Neuron (in vitro differentiated cells): ENCODE data around the gene TRIM61.
"Not testable (repeated sequence)": the region's sequence is repeated elsewhere in the genome, so short reads cannot be mapped to it uniquely, and the experiment has no call there.

Experiments
- H2AFZ ChIP-seq: one replicate; pipeline ENCODE4 v1.6.1; 2013; ENCODE audit warnings: low read depth, mild to moderate bottlenecking, inconsistent platforms, low read length, moderate library complexity
- H3K27me3 ChIP-seq: one replicate; pipeline ENCODE4 v1.6.1; 2013; ENCODE audit warnings: low read length; ENCODE audit not compliant: insufficient read depth
- H3K36me3 ChIP-seq: one replicate; pipeline ENCODE4 v1.6.1; 2013; ENCODE audit warnings: low read length; ENCODE audit not compliant: insufficient read depth
- H3K4me1 ChIP-seq: one replicate; pipeline ENCODE4 v1.6.1; 2013; ENCODE audit warnings: low read length; ENCODE audit not compliant: insufficient read depth
- H3K4me3 ChIP-seq: 2 replicates; pipeline ENCODE4 v1.5.1; 2013; ENCODE audit warnings: mild to moderate bottlenecking, low read length, moderate library complexity
- H3K9me3 ChIP-seq: one replicate; pipeline ENCODE4 v1.6.1; 2013; ENCODE audit warnings: low read length

The TRIM61 gene

DNA sequence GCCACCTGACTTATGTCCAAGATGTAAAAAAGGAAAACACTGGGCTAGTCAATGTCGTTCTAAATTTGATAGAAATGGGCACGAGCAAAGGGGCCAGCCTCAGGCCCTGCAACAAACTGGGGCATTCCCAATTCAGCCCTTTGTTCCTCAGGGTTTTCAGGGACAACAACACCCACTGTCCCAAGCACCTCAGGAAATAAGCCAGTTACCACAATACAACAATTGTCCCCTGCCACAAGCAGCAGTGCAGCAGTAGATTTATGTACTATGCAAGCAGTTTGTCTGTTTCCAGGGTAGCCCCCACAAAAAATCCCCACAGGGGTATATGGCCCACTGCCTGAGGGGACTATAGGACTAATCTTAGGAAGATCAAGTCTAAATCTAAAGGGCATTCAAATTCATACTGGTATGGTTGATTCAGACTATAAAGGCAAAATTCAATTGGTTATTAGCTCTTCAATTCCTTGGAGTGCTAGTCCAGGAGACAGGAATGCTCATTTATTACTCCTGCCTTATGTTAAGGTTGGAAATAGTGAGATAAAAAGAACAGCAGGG is 21.1 kb upstream of the TRIM61 start:
- H3K27me3 ChIP-seq, H3K4me3 ChIP-seq, H2AFZ ChIP-seq, H3K4me1 ChIP-seq, H3K36me3 ChIP-seq, H3K9me3 ChIP-seq: not testable (repeated sequence)

DNA sequence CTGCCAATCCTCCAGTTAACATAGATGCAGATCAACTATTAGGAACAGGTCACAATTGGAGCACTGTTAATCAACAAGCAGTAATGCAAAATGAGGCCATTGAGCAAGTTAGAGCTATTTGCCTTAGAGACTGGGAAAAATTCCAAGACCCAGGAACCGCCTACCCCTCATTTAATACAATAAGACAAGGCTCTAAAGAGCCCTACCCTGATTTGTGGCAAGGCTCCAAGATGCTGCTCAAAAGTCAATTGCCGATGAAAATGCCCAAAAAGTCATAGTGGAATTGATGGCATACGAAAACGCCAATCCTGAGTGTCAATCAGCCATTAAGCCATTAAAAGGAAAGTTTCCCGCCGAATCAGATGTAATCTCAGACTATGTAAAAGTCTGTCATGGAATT is 20.5 kb upstream of the TRIM61 start:
- Histone ChIP-seq H3K4me3 (no peak overlapping the region), H2AFZ (no peak overlapping the region), H3K4me1 (no peaks in the 10 kb centered on the region), H3K27me3 (peaks cover 4% of the 10 kb centered on the region), H3K36me3 (no peaks in the 10 kb centered on the region), H3K9me3 (no peaks in the 10 kb centered on the region)

DNA sequence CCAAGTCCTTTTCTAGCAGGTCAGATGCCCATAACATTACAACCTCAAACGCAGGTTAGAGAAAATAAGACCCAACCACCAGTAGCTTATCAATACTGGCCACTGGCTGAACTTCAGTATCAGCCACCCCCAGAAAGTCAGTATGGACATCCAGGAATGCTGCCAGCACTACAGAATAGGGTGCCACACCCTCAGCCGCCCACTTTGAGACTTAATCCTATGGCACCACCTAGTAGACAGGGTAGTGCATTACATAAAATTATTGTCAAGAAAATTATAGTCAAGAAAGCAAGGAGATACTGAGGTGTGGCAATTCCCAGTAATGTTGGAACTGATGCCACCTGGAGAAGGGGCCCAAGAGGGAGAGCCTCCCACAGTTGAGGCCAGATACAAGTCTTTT is 19.9 kb upstream of the TRIM61 start:
- Histone ChIP-seq H3K4me3 (no peak overlapping the region), H3K9me3 (no peaks in the 10 kb centered on the region), H3K27me3 (peaks cover 4% of the 10 kb centered on the region), H3K4me1 (no peaks in the 10 kb centered on the region), H2AFZ (no peak overlapping the region), H3K36me3 (no peaks in the 10 kb centered on the region)

GRCh38 chr4:164996123-164996522 is 18.7 kb upstream of the TRIM61 start:
- not testable (repeated sequence) for H3K4me1 ChIP-seq

GRCh38 chr4:164990786-164991185 is 13.3 kb upstream of the TRIM61 start:
- H3K27me3 ChIP-seq: not testable (repeated sequence)

More at GRCh38 chr4:164996123-164996522, 18.7 kb upstream of the TRIM61 start:
- not testable (repeated sequence) for H3K36me3 ChIP-seq, H3K9me3 ChIP-seq, H2AFZ ChIP-seq, H3K4me3 ChIP-seq, H3K27me3 ChIP-seq

DNA sequence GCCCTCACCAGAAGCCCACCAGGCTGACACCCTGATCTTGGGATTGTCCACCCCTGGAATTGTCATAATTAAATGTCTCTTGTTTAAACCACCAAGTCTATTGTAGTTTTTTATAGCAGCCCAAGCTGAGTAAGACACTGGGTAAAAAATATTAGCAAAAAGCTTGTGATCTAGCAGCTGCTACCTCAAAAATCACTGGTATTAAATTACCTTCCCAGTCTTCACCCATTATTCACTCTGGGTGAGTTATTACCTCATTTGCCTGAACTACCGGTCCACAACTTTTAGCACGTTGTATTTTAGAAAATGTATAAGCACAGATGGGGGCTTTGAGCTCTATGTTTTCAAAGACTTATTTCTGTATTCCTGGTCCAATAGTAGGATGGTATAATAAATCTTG is 12.0 kb upstream of the TRIM61 start:
- no peak overlapping the region for H2AFZ ChIP-seq
- no peak overlapping the region for H3K4me3 ChIP-seq
- H3K27me3 ChIP-seq: no peaks in the 10 kb centered on the region
- H3K9me3 ChIP-seq: no peaks in the 10 kb centered on the region
- H3K36me3 ChIP-seq: no peaks in the 10 kb centered on the region
- no peaks in the 10 kb centered on the region for H3K4me1 ChIP-seq

More at GRCh38 chr4:164990786-164991185, 13.3 kb upstream of the TRIM61 start:
- not testable (repeated sequence) for H3K4me3 ChIP-seq, H3K9me3 ChIP-seq, H3K36me3 ChIP-seq, H2AFZ ChIP-seq, H3K4me1 ChIP-seq

- H3K27me3 ChIP-seq, H2AFZ ChIP-seq, H3K4me3 ChIP-seq, H3K36me3 ChIP-seq, H3K4me1 ChIP-seq, H3K9me3 ChIP-seq: not testable (repeated sequence)
Observed at GRCh38 chr4:164971929-164972328, 5.5 kb downstream of the TRIM61 start.

GRCh38 chr4:164959896-164960295 is 17.6 kb downstream of the TRIM61 start:
- no peak overlapping the region for H3K4me3 ChIP-seq
- H3K27me3 ChIP-seq: no peaks in the 10 kb centered on the region
- no peak overlapping the region for H2AFZ ChIP-seq
- no peaks in the 10 kb centered on the region for H3K36me3 ChIP-seq
- peaks cover 8% of the 10 kb centered on the region for H3K4me1 ChIP-seq
- no peaks in the 10 kb centered on the region for H3K9me3 ChIP-seq

GRCh38 chr4:164959421-164959820 is 18.0 kb downstream of the TRIM61 start:
- not testable (repeated sequence) for H2AFZ ChIP-seq, H3K4me3 ChIP-seq, H3K27me3 ChIP-seq, H3K9me3 ChIP-seq, H3K36me3 ChIP-seq, H3K4me1 ChIP-seq

DNA sequence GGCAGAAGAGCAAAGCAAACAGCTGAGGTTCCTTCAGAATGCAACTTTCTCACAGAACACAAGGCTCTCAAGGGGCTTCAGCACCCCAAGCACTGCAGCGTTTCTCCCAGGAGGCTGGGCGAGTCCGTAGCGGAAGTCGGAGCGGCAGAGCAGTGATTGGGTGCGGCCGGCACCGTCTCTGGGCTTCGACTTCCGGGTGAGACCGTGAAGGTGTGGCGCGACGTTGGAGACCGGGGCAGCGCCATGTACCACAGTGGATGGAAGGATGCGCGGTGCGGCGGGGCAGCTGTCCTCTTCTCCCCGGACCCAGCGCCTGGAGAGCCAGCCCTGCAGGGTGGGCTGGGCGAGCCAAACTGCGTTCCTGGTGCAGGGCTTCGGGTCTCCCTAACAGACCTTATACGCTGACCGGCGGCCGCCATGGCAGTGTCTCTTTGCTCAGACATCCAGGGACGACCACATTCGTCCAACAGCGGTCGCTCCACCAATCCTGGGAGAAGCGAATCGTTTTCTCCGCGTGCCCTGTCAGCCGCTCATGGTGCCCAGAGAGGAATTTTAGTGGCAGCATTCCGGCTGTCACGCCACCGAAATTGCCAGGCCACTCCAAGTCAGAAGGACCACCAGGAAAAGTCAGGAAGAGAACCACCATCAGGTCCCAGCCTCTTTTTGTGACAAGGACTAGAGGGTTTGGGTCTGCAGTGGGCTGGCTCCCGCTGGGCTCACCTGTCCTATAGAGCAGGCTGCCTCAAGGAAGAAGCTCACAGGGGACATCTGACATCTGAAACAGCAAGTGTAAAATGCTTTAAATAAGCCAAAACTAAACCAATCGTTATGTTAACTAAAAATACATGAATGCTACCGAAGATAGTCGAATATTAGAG is 20.5 kb downstream of the TRIM61 start:
- H3K9me3 ChIP-seq: no peaks in the 10 kb centered on the region
- no peaks in the 10 kb centered on the region for H3K36me3 ChIP-seq
- H3K4me1 ChIP-seq: peaks cover 8% of the 10 kb centered on the region
- H3K27me3 ChIP-seq: peaks cover under 1% of the 10 kb centered on the region
- peak overlapping the region; percentile 43 for H2AFZ ChIP-seq
- H3K4me3 ChIP-seq: peak overlapping the region; percentile 66

GRCh38 chr4:164955107-164955805 is 22.2 kb downstream of the TRIM61 start:
- Histone ChIP-seq H3K27me3 (peaks cover 3% of the 10 kb centered on the region), H3K36me3 (no peaks in the 10 kb centered on the region)

DNA sequence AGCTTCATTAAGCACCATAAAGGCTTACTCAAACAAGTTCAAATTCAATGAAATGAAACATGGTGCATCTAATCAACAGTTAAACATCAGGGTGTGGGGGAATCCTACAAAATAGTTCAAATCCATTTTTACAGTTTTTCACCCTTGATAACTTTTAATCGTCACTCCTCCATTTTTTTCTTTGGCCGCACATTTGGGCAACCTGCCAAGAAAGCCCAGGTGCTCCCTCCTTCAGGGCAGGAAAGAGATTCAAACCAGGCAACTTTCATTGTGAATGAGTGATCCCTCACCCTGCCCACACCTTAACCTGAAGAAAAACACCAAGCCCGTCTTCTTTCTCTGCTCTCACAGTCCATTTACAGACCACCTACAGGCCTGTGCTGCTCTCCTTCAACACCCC is 24.9 kb downstream of the TRIM61 start:
- no peaks in the 10 kb centered on the region for H3K9me3 ChIP-seq
- H3K27me3 ChIP-seq: peaks cover 7% of the 10 kb centered on the region
- H2AFZ ChIP-seq: no peak overlapping the region
- no peak overlapping the region for H3K4me3 ChIP-seq
- H3K36me3 ChIP-seq: no peaks in the 10 kb centered on the region
- H3K4me1 ChIP-seq: peaks cover 4% of the 10 kb centered on the region

More at GRCh38 chr4:164955107-164955805, 22.2 kb downstream of the TRIM61 start:
- Histone ChIP-seq H3K9me3 (no peaks in the 10 kb centered on the region), H3K4me1 (peaks cover 8% of the 10 kb centered on the region), H3K4me3 (no peak overlapping the region), H2AFZ (no peak overlapping the region)

GRCh38 chr4:164949448-164950143 is 27.9 kb downstream of the TRIM61 start:
- H3K4me3 ChIP-seq: no peak overlapping the region
- H3K9me3 ChIP-seq: no peaks in the 10 kb centered on the region
- no peaks in the 10 kb centered on the region for H3K36me3 ChIP-seq
- peaks cover 7% of the 10 kb centered on the region for H3K27me3 ChIP-seq
- H2AFZ ChIP-seq: no peak overlapping the region
- H3K4me1 ChIP-seq: no peaks in the 10 kb centered on the region
